ENCODE measurements around the gene C12orf56. TPM values are rescaled to one million over a fixed set of nuclear protein-coding genes. Genes with fewer than 3 reads are reported as not detected.

The C12orf56 gene
- total RNA-seq, 1 donor from 2014 or later = not detected

DNA sequence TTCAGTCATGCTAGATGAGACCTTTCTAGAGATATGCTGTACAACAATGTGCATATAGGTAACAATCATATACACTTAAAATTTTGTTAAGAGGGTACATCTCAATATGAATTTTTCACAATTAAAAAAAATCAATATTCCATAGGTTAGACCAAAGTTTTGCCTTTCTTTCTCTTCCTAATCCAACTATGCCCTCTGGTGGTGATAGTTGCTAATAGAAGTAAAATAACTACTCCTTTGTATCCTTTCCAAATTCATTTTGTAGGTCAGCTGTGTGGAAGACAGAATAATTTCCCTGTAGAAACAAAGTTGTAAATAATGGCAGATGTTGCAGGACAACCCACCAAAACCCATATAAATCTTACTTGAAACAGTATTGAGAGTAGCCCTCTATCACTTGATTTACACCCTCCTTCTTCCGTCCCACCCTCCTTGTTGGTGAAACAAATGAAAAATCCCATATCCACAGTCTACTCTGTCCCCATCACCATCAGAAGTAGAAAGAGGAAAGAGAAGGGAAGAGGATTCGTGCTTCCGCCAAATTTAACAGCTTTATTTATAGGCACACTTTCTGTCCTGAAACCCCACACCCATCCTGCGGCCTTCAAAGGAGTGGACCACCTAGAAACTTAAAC lies 134.3 kb downstream of the C12orf56 start:
- peak; percentile 83 for TF ChIP-seq CTCF (IDR thresholded peaks at IDR 0.05)
- H3K27me3 ChIP-seq = no peaks in the 10 kb centered on the region
- H3K9me3 ChIP-seq = no peaks in the 10 kb centered on the region
- H3K4me1 ChIP-seq = peaks cover 5% of the 10 kb centered on the region
- ATAC-seq (peak; percentile 64), DNase-seq (no peak)
- H3K4me3 ChIP-seq = no peak overlapping the region
- H3K27ac ChIP-seq = no peak overlapping the region
- no peaks in the 10 kb centered on the region for H3K36me3 ChIP-seq
- intact Hi-C loops (cut with DNase I) = loop anchor here (5.0 kb wide), 1 partner anchor 419 kb away; no protein-coding TSS in a partner anchor

GRCh38 chr12:64255249-64255648 lies 135.3 kb downstream of the C12orf56 start:
- H3K4me1 ChIP-seq = peaks cover 5% of the 10 kb centered on the region
- ATAC-seq (no peak), DNase-seq (no peak)
- H3K27me3 ChIP-seq = no peaks in the 10 kb centered on the region
- H3K27ac ChIP-seq = no peak overlapping the region
- no peak for TF ChIP-seq CTCF (IDR thresholded peaks at IDR 0.05)
- no peak overlapping the region for H3K4me3 ChIP-seq
- H3K36me3 ChIP-seq = no peaks in the 10 kb centered on the region
- intact Hi-C loops (cut with DNase I) = loop anchor here (5.0 kb wide), 1 partner anchor 418 kb away; no protein-coding TSS in a partner anchor
- no peaks in the 10 kb centered on the region for H3K9me3 ChIP-seq

DNA sequence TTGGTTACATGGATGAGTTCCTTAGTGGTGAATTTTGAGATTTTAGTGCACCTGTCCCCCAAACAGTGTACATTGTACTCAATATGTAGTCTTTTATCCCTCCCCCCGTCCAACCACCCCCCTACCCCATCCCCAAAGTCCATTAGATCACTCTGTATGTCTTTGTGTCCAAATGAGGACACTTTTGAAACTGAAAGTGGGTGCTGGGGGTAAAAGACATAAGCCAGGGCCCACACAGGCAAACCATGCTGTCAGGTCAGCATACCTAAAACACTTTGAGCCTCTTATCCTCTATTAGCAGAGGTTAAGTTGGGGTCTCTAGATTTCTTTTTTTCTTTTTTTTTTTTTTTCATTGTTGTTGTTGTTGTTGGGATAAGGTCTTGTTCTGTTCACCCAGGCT lies 137.2 kb downstream of the C12orf56 start:
- DNase-seq (no peak), ATAC-seq (no peak)
- intact Hi-C loops (cut with DNase I) = no loop called here
- Histone ChIP-seq H3K4me1 (peaks cover 5% of the 10 kb centered on the region), H3K4me3 (no peak overlapping the region), H3K27ac (peak overlapping the region; percentile 69), H3K36me3 (no peaks in the 10 kb centered on the region), H3K9me3 (no peaks in the 10 kb centered on the region), H3K27me3 (no peaks in the 10 kb centered on the region)
- no peak for TF ChIP-seq CTCF (IDR thresholded peaks at IDR 0.05)

DNA sequence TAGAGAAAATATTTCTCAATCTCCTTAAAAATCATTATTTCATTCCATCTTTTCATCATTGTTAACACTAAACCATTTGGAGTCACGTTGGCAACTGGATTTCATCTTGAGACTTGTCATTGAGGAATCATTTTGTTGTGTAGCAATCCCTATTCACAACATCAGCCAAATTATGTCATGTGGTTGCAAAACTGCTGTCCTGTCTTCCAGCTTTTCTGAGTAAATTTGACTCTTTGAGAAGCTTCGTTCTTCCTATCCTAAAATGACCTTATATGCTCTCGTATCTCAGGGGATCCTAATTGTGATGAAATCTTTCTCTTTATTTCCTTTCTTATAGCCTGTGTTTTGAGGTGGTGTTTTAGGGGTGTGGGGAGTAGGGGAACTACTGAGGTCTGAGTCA lies 137.9 kb downstream of the C12orf56 start:
- no peaks in the 10 kb centered on the region for H3K36me3 ChIP-seq
- DNase-seq = no peak
- intact Hi-C loops (cut with DNase I) = no loop called here
- H3K27me3 ChIP-seq = no peaks in the 10 kb centered on the region
- H3K4me1 ChIP-seq = peaks cover 5% of the 10 kb centered on the region
- H3K27ac ChIP-seq = peak overlapping the region; percentile 69
- TF ChIP-seq CTCF (IDR thresholded peaks at IDR 0.05) = no peak
- no peaks in the 10 kb centered on the region for H3K9me3 ChIP-seq
- ATAC-seq = no peak
- no peak overlapping the region for H3K4me3 ChIP-seq

- intact Hi-C loops (cut with DNase I) = loop anchor here (10.0 kb wide), 1 partner anchor 59 kb away; no protein-coding TSS in a partner anchor
- DNase-seq (no peak), ATAC-seq (no peak)
- no peaks in the 10 kb centered on the region for H3K36me3 ChIP-seq
- TF ChIP-seq CTCF (IDR thresholded peaks at IDR 0.05) = no peak
- no peaks in the 10 kb centered on the region for H3K4me1 ChIP-seq
- no peaks in the 10 kb centered on the region for H3K27me3 ChIP-seq
- H3K9me3 ChIP-seq = no peaks in the 10 kb centered on the region
- H3K4me3 ChIP-seq = no peak overlapping the region
- H3K27ac ChIP-seq = no peak overlapping the region
These were observed 146.7 kb downstream of the C12orf56 start for GRCh38 chr12:64243809-64244208.
